HL-60/S4 treated with retinoic acid at 250 ng/mL for 4 days and 3 days (cell line): Measurements from ENCODE around the gene STXBP6.
"Not testable (repeated sequence)": the region's sequence is repeated elsewhere in the genome, so short reads cannot be mapped to it uniquely, and the experiment has no call there.

ENCODE experiments used
- in situ Hi-C: fragments of 300-500 bp; cut with MboI; formaldehyde crosslinking; loops from 2 replicates; pipeline ENCODE4 v1.7.0; 2022; ENCODE audit warnings: low sequenced_read_pairs

Gene STXBP6

DNA sequence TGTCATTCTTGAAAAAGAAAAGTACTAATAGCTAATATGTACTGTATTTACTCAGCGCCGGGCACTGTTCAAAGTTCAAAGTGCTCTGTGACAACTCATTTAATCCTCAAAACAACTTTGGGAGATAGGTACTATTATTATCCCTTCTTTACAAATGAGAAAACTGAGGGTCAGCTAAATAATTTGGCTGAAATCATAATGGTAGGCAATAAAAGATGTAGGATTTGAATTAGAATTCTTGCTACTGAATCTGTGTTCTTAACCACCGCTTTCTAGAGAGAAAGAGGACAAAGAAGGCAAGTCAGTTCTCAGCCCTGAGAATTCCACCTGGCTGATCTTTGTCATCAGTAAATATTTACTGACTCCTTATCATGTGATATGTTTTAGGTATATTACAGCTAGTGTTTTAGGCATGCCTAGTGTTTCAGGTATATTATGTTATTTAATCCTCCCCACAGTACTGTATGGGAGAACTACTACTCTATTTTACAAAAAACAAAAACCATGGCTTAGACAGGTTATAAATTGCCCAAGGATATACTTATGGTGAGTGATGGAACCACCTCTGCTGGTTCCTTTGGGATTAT lies 210.2 kb downstream of the STXBP6 start:
- in situ Hi-C loops, result no loop called here

DNA sequence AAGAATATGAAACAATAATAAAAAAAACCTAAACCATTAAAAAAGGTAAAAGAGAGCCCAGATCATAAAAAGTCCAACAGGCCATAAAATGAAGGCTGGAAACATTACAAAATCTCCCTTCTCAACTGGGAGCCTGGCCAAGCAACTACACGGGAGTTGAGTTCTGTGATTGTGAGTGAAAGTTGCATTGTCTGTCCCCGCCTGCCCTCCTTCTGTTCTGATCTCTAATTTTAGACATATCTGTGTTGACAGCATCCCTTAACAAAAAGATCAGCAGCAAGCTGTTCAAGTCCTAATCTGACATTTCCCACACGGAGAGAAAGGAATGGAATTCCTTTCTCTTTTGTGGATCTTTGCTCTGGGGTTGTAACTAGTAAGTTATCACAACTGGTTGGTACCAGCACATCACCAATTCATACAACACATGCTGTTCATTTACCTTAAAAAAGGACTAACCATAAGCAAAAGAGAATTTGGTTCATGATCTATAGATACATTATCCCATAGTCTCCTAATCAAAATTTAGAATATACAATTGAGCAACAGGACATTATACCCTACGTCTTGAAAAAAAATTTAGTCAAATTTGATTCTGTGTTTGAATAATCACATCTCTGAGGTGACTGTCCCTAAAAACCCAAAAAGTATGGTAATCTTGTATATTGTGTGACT lies 210.9 kb downstream of the STXBP6 start:
- in situ Hi-C loops, result no loop called here

DNA sequence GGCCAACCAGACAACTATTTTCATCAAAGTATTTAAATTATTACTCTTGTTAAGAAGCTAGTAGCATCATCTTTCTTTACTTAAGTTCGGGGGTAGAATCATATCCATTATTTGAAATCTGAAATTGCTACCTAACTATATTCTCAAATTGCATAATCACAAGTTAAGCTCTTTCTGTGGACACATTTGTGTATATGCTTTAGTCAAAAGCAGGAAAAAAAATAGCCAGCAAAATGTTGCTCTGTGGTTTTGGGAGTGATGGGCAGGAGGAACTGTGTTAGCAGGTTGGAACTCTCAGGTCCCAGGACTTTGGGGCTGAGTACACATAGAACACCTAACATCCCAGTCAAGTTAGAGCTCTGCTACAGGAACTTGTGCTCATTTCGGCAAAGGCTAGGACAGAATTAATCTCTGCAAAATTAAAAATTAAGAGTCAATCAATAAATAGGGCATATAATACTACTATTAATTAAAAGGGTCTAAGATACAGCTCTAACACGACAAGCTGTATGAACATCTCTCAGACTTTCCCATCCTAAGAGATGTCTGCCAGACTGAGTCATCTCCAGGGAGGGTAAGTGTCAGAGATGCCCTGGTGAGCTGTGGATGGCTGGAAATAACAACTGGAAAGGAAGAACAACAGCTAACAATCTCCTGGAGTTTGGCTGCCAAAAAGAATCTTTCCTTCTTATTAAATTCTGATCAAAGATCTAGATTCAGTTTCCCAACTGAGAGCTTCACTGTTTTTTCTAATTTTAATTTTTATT lies 212.5 kb downstream of the STXBP6 start:
- in situ Hi-C loops, result no loop called here

DNA sequence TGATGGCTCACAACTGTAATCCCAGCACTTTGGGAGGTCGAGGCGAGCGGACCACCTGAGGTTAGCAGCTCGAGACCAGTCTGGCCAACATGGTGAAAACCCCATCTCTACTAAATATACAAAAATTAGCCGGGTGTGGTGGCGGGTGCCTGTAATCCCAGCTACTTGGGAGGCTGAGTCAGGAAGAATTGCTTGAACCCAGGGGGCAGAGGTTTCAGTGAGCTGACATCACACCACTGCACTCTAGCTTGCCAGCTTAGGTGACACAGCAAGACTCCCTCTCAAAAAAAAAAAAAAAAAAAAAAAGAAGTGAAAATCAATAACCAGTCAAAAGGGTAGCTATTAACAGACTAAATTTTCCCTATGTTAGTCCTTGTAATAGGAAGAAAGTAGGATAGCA lies 213.6 kb downstream of the STXBP6 start:
- in situ Hi-C loops, result not testable (repeated sequence)

DNA sequence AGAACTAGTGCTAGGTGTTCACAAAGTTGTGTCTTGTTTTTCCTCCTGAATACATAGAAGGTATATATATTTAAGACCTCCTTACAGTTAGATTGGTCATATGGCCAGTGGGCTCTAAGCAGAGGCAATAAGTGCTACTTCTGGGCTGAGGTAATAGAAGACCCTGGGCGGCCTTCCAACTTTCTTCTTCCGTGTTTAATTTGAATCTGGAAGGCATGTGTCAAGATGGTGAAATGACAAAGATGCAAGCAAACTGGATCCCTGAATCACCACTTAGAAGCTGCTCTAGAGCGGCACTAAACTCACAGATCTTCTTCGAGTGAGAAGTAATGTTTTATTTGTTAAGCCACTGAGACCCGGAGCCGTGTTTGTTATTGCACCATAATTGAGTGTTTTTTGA lies 215.0 kb downstream of the STXBP6 start:
- in situ Hi-C loops, result no loop called here

DNA sequence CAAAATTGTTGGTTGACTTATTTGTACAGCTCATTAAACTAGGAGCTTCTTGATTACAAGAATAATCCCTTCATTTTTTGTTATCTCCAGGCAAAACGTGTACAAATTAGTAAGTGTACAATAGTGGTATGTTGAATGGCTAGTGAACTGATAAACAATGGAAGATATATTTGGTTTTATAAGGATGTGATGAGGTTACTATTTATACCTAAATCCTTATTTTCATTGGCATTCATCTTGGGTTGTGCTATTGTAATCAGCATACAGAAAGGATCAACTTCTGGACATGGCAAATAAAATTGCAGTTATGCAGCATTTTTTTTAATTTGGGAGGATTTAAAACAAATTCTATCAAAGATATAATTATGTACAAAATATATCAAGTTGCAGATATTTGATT lies 216.6 kb downstream of the STXBP6 start:
- in situ Hi-C loops, result no loop called here

DNA sequence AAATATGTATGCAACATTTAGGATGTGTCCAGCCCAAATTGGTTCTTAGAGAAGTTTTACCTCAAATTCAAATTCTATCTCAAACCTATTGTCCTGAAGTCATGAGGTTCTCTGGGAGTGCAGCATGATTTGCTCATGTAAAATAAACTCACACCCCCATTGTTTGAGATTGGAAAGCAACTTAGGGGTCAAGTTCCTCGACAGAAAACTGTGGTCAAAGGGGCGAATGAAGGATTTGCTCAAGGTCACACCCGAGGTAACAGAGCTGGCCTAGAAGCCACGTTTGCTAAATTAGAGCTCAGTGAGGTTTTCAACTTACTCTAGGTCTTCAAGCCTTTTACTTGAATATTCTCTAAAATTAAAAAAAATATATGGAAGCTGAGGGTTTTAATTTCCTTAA lies 218.3 kb downstream of the STXBP6 start:
- in situ Hi-C loops, result no loop called here

DNA sequence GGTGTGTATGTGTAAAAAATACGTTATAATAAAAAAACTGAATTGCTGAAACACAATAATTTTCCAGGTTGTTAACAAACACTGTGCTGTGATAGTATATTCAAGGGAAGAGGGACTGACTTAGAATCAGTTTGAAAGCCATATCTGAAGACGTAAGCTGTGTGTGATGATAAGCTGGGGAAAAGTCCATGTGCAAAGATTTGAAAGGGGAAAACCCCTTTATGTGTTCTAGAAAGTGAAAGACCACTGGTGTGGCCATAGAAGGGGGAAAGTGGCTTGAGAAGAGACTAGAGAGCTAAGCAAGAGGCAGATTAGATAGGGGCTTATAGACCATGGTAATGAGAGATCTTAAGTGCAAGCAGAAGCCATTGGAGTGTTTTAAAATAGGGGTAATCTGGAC lies 220.1 kb downstream of the STXBP6 start:
- in situ Hi-C loops, result no loop called here

DNA sequence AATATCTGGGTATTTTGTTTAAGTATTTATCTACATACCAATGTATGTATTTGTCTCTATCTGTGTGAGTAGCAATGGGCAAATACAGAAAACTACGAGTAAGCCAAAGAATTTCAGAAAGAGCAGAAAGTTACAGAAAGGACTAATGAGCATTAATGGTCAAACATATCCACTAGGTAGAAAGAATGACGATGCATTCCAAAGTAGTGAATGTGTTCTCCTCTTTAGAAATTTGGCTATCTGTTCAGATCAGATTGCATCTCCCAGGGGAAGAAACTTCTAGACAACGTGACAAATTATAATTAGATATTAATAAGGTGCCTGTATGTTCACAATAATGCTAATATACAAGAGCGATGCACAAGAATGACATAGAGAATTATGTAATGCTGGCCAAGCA lies 221.5 kb downstream of the STXBP6 start:
- in situ Hi-C loops, result no loop called here

DNA sequence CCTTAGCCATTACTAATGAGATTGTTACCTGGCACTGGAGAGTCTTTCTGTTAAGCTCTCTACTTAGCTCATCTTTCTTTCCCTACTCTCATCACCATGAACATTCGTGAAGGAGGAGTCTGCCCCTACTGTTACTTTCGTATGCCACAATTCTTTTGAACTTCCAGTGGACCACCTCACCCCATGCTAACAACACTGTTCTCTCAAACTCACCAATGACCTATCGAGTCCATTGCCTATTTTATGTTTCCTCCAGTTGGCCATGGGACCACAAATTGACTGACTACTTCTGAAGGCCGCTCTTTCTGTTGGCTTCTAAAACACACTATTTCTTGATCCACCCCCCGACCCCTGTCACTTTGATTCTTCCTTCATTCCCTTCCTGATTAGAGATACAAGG lies 223.6 kb downstream of the STXBP6 start:
- in situ Hi-C loops, result no loop called here

DNA sequence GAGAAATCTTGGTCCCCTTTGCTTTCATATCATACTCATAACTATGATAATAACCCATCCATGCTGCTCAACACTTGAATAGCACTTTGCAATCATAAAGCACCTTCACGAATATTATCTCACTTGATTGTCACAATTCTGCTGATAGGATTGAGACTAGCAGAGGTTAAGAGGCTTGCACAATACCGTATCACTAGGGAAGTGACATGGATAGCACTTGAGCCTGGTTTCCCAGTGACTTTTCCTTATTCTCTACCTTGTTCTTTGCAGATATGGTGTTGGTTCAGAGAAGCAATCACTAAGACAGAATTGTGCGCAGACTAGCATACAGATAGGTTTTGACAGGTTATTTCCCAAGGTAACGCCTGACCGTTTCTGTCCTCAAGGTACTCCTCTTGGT lies 229.3 kb downstream of the STXBP6 start:
- in situ Hi-C loops, result no loop called here

DNA sequence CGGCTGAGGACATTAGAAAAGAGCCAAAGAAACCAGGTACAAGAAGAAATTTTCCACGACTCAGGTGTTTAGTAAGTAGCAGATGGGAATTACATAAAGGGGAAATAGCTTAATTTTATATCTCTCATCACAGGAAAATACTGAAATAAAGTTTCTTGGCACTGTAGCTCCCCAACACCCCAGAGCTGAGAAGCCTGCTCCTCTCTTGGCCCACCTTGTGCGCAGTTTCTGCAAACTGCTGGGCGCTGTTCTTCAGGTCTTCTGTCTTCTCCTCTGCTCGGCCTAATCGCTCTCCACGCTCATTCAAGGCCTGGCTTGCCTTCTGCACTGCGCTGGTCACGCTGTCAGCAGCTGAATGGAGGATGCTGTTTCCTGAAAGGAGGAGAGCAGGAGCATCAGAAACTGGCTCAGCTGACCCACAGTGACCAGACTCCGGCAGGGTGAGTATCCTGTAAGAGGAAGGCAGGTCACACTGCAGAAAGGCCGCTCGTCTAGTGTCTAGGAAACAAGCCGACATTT lies 231.1 kb downstream of the STXBP6 start:
- in situ Hi-C loops, result no loop called here

DNA sequence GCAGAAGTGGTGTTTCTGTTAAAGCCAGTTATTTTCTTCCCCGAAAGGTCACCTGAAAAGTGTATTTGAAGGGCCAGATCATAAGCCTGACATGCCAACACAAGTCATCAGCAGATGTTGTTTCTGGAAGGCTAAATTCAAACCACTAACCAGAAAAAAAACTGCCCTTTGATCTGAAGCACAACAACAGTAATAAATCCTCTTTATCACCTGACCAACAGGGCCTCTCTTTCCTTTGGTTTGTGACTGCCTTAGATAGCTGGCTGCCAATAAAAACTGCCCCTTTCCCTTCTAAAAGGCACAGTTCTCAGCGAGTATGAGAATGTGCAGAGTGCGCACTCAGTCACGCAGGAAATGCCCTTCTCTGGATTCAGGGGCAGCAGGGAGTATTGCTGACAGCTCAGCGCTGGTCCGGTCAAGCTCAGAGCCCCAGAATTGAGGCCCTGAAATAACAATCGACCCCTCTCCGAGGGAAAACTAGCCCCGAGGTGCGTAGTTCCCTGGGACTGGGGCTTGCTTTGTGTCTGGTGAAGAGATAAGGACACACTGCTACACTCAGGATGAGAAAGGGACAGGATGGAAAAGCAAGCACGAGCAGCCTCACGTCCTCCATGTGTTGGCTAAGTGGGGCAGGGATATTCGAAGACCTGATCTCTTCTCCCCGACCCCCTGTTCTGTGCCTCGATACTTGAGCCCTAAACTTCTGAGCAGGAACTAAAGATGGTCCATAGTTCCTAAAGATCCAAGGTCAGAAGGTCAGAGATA lies 231.7 kb downstream of the STXBP6 start:
- in situ Hi-C loops, result no loop called here

DNA sequence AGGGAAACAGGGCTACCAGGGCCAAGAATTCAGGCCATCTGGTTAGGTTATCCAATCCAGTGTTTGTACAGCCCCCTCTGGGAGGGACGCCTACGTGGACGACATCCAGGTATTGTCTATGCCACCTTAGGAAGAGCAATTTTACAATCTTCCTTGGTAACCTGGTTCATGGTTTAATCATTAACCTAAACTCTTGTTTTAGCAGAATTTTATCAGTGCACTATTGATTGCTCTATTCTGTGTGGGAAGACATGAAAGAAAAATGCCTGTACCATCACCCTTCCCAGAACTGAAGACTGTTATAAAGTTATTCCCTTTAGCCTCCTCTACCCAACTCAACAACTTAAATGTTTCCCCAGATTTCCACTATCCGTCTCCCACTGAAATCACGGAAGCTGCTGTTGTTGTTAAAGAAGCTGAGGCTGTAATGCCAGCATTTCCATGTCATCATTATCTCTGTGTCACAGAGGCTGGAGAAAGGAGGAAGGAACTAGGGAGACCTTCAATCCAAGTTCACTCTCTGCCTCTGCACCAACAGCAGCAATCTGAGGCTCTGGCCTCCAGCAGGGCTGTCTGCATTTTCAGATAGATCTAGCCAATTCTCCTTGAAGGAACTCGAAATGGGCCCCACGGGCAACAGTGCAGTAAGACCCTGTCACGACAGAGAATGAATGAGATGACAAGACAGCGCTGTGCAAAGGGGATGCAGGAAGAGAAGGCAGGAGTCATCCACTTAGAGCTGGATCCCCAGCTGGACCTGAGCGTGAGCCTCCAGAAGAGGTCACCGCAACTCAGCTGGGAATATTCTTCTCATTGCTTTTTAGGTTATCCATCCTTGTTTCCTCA lies 232.5 kb downstream of the STXBP6 start:
- in situ Hi-C loops, result no loop called here

DNA sequence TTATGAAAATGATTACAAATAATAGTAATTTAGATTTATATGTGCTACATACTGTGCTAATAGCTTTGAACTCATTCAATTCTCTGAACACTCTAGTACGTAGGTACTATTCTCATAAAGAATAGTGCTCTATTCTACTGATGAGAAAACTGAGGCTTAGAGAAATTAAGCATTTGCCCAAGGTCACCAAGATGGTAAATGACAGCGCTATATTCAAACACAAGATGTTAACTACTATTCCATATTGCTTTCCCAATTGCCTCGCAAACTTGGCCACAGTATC lies 233.1 kb downstream of the STXBP6 start:
- in situ Hi-C loops, result no loop called here

DNA sequence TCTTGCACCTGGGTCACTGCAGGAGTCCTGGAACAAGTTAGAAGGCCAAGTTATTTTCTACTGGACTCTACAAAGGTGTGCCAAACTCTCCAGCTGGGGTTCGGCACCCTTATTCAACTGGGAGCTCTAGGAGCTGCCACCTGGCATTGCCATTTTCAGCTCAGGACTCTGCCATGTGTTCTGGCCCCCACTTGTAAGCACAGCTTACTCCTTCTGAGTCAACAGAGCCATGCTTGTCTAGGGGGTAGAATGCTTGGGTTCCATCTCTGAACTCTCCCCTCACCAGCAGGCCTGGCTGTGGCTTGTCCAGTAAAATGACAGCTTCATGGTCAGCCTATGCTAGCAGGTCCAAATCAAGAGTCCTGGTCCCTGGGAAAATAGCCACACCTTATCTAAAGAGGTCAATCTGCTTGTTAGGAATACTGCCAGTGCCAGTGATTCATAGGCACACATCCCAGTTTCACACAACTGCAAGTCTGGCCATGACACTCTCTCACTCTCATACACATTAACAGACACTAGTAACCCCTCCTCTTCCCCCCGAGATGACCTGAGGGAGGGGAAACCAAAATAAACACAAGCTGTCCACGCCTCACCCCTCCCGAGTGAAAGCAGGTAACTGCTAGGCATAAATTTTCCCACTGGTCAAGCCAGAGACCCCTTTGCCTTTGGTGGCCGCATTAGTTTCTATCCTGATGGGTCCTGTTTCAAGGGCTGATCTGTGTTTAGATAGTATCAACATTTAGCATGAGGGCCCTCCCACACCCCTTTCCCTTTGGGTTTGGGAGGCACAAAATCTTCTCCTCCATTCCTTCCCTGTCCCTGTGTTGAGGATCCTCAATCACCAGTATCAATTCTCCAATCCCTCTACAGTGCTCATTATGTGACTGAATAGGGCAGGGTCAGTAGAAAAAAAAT lies 233.7 kb downstream of the STXBP6 start:
- in situ Hi-C loops, result no loop called here

DNA sequence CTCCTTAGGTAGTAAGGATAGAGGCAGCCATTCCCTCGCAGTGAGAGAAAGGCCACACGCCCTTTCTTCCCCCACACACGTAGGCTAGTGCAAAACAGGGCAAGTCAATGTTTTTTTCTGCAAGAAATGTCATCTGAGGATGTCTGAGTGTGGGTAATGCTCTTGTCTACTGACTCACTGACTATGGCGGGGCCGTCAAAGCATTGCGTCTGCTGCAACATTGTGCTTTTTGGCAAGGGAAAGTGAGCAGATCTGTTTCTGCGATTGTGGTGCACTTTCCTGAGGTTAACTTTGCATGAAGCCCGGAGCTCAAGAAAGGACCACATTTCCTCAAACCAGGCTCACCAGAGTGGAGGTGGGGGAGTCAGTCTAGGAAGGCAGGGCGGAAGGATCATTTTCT lies 234.4 kb downstream of the STXBP6 start:
- in situ Hi-C loops, result no loop called here

DNA sequence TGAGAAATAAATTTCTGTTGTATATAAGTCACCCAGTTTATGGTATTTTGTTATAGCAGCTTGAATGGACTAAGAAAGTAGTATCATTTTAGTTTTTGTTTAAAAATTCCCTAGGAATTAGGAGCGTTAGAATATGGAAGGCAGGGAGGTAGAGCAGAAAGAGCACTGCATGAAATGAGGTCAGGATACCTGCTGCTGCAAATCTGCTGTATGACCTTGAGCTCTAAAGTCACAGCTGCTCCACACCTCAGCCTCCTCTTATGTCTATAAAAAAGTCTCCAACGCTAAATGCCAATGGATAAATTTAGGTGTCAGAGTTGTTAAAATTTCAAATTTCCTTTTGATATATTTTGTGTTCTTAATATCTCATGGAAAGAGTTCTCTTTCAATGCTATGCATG lies 235.0 kb downstream of the STXBP6 start:
- in situ Hi-C loops, result no loop called here

DNA sequence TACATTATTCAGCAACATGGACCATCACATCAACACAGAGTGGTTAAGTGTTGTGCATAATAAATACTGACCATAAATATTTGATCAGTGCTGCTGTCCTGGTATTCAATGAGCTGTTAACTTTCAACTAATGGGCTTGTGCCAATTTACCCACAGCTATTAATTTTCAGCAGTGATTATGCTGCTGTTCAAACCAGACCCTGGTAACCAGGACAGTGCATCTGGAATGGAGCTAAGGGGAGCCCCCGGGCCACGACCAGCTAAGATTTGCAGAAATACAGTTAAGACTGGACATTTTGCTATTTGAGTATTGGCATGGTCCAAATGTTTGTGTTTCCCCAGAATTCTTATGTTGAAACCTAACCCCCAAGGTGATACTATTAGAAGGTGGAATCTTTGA lies 235.6 kb downstream of the STXBP6 start:
- in situ Hi-C loops, result no loop called here

DNA sequence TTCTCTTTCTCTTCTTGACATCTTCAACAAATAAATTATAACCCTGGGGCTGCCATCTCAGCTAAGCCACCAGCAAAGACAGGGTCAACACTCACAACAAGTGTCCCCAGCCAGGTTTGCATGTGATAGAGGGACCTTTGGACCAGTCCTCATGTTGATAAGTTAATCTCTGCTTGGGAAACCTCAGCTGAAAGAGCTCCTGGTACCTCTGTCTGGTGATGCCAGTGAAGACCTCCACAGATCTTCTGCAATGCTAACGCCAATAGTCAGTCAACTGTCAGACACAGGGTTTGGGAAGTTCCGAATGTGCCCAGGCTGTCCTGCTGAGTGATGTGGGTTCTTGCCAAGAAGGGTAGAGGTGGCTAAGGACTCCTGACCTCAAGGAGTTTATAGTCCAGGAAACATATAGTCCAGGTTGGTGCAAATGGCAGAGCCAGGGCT lies 236.1 kb downstream of the STXBP6 start:
- in situ Hi-C loops, result no loop called here
